Activated T-cell treated with anti-CD3 and anti-CD28 coated beads, Interleukin-2, amount 50 U/mL, for 24 hours (primary cell): Measurements from ENCODE around the gene SPAG9.

ENCODE experiments used
- DNase-seq: peaks from one replicate; pipeline ENCODE4 v3.0.0-alpha.2; 2020
- H3K27ac Mint-ChIP-seq: 2 replicates; pipeline ENCODE4 v1.8.0; 2020; ENCODE audit warnings: mild to moderate bottlenecking, mixed read lengths
- H3K27me3 Mint-ChIP-seq: 2 replicates; pipeline ENCODE4 v1.8.0; 2020; ENCODE audit warnings: mixed read lengths
- H3K36me3 Mint-ChIP-seq: 2 replicates; pipeline ENCODE4 v1.8.0; 2020; ENCODE audit warnings: low read depth, mixed read lengths
- H3K4me1 Mint-ChIP-seq: 2 replicates; pipeline ENCODE4 v1.8.0; 2020; ENCODE audit warnings: low read depth, mixed read lengths
- H3K4me3 Mint-ChIP-seq: 2 replicates; pipeline ENCODE4 v1.8.0; 2020; ENCODE audit warnings: mild to moderate bottlenecking, moderate library complexity, mixed read lengths
- H3K9me3 Mint-ChIP-seq: 2 replicates; pipeline ENCODE4 v1.8.0; 2020; ENCODE audit warnings: mixed read lengths

Gene SPAG9, protein sequence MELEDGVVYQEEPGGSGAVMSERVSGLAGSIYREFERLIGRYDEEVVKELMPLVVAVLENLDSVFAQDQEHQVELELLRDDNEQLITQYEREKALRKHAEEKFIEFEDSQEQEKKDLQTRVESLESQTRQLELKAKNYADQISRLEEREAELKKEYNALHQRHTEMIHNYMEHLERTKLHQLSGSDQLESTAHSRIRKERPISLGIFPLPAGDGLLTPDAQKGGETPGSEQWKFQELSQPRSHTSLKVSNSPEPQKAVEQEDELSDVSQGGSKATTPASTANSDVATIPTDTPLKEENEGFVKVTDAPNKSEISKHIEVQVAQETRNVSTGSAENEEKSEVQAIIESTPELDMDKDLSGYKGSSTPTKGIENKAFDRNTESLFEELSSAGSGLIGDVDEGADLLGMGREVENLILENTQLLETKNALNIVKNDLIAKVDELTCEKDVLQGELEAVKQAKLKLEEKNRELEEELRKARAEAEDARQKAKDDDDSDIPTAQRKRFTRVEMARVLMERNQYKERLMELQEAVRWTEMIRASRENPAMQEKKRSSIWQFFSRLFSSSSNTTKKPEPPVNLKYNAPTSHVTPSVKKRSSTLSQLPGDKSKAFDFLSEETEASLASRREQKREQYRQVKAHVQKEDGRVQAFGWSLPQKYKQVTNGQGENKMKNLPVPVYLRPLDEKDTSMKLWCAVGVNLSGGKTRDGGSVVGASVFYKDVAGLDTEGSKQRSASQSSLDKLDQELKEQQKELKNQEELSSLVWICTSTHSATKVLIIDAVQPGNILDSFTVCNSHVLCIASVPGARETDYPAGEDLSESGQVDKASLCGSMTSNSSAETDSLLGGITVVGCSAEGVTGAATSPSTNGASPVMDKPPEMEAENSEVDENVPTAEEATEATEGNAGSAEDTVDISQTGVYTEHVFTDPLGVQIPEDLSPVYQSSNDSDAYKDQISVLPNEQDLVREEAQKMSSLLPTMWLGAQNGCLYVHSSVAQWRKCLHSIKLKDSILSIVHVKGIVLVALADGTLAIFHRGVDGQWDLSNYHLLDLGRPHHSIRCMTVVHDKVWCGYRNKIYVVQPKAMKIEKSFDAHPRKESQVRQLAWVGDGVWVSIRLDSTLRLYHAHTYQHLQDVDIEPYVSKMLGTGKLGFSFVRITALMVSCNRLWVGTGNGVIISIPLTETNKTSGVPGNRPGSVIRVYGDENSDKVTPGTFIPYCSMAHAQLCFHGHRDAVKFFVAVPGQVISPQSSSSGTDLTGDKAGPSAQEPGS (N-terminal part only)

GRCh38 chr17:51120739-51121619 lies at the start of gene SPAG9:
SPAG9 (minus strand) TSS chr17:51120868; CDS start chr17:51120656, 212 bp downstream.
- Mint-ChIP-seq H3K4me1 (peaks cover 56% of the 10 kb centered on the region), H3K27ac (peak within 1 kb of the TSS; percentile 100)

GRCh38 chr17:51169340-51169739 lies 48.7 kb upstream of the SPAG9 start:
- peaks cover 90% of the 10 kb centered on the region for H3K36me3 Mint-ChIP-seq

More at GRCh38 chr17:51120739-51121619, at the start of gene SPAG9:
- no peaks in the 10 kb centered on the region for H3K9me3 Mint-ChIP-seq
- peaks cover 25% of the 10 kb centered on the region for H3K36me3 Mint-ChIP-seq
- no peaks in the 10 kb centered on the region for H3K27me3 Mint-ChIP-seq
- peak; percentile 93 for DNase-seq
- peak within 1 kb of the TSS; percentile 90 for H3K4me3 Mint-ChIP-seq

DNA sequence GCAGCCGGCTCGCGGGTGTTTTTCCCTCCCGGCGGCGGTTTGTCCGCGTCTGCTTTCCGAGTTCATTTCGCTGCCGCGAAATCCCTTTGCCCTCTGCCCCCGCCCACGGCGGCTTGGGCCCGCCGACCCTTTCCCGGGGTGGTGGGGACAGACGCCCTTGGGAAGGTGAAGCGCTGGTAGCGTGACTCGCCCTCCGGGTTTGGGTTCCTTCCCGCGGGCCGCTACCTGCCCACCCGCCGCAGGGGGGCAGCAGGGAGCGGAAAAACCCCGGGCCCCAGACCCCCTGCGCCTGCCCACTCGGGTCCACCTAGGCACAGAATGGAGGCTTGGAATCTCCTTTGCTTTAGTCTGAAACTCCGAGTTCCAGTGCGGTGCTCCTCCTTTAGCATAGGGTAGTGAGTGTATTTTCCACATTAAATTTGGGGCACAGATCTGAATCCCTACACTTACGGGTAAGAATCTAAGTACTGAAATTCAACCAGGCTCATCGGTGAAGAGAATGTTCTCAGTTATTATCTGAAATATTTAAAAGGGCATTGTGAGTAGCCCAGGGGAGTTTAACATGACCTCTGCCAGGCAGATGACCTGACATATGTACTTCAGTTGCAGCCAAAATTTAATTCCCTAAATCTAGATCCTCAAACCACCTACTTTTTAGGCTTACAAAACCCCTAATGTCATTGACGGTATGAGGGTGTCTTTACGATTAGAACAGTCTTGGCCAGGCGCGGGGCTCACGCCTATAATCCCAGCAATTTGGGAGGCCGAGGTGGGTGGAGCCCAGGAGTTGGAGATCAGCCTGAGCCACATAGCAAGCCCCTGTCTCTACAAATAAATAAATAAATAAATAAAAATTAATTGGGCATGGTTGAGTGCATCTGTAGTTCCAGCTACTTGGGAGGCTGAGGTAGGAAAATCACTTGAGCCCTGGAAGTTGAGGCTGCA lies 46.6 kb upstream of the SPAG9 start:
- Mint-ChIP-seq H3K4me1 (peaks cover 43% of the 10 kb centered on the region), H3K9me3 (no peaks in the 10 kb centered on the region), H3K27ac (peak overlapping the region; percentile 96), H3K4me3 (peak overlapping the region; percentile 90), H3K36me3 (peaks cover 89% of the 10 kb centered on the region), H3K27me3 (no peaks in the 10 kb centered on the region)
- DNase-seq = peak; percentile 87

More at GRCh38 chr17:51169340-51169739, 48.7 kb upstream of the SPAG9 start:
- H3K27me3 Mint-ChIP-seq = no peaks in the 10 kb centered on the region
- no peaks in the 10 kb centered on the region for H3K9me3 Mint-ChIP-seq
- peaks cover 41% of the 10 kb centered on the region for H3K4me1 Mint-ChIP-seq
- no peak for DNase-seq
- H3K27ac Mint-ChIP-seq = peak overlapping the region; percentile 96
- H3K4me3 Mint-ChIP-seq = peak overlapping the region; percentile 90

DNA sequence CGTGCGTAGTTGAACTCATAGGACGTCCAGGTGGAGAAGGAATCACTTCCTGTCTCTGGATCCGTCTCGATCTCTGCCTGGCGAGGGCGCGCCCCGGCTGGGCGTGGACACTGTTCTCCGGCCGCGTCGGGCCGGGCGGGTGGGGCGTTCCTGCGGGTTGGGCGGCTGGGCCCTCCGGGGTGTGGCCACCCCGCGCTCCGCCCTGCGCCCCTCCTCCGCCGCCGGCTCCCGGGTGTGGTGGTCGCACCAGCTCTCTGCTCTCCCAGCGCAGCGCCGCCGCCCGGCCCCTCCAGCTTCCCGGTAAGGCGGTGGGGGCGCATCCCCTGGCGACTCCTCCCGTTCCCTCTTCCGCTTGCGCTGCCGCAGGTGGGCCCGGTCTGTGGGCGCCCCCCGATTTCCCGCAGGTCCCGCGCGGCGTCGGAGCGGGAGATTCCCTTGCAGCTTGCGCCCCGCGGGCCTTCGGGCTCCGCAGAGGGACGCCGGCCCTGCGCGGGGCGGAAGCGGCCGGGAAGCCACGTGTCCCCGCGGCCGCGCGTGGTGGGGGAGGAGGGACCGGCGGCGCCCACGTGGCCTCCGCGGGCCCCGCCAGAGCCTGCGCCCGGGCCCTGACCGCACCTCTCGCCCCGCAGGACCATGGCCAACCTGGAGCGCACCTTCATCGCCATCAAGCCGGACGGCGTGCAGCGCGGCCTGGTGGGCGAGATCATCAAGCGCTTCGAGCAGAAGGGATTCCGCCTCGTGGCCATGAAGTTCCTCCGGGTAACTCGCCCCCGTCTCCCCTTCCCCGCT lies 45.7 kb upstream of the SPAG9 start, which contains the start of gene NME2:
NME2 (plus strand) TSS at position 214 of the 789 bp plus-strand sequence; CDS start at position 634, 420 bp downstream.
- no peaks in the 10 kb centered on the region for H3K9me3 Mint-ChIP-seq
- peak; percentile 90 for DNase-seq
- peak within 1 kb of the TSS; percentile 90 for H3K4me3 Mint-ChIP-seq
- H3K27me3 Mint-ChIP-seq = no peaks in the 10 kb centered on the region
- H3K27ac Mint-ChIP-seq = peak within 1 kb of the TSS; percentile 96
- peaks cover 89% of the 10 kb centered on the region for H3K36me3 Mint-ChIP-seq
- H3K4me1 Mint-ChIP-seq = peaks cover 43% of the 10 kb centered on the region

DNA sequence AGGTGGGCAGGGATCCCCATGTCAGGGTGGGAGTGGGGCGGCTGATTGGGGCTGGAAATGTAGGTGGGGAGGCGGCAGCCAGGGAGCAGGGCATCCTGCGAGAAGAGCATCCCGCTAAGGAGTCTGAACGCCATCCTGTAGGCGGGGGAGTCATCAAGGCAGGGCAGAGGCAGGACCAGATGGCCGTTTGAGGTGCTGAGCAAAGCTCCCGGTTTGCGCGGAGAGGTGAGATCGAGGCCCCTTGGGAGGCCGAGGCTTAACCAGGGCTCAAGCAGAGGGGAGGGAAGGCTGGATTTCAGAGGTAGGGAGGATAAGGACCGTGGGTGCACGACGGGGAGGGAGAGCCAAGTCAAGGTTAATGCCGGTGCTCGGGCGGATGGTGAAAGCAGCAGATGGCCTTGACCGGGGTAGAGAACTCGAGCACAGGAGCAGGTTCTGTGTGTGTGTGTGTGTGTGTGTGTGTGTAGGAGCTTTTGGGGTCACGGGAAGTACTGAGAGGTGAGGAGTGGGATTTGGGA lies 45.1 kb upstream of the SPAG9 start:
- peaks cover 89% of the 10 kb centered on the region for H3K36me3 Mint-ChIP-seq
- no peak for DNase-seq

GRCh38 chr17:51164911-51165679 lies 44.4 kb upstream of the SPAG9 start:
- Mint-ChIP-seq H3K9me3 (no peaks in the 10 kb centered on the region), H3K36me3 (peaks cover 89% of the 10 kb centered on the region)

More for the DNA sequence above, 45.1 kb upstream of the SPAG9 start:
- Mint-ChIP-seq H3K4me1 (peaks cover 39% of the 10 kb centered on the region), H3K27ac (peak overlapping the region; percentile 96), H3K27me3 (no peaks in the 10 kb centered on the region), H3K9me3 (no peaks in the 10 kb centered on the region), H3K4me3 (peak overlapping the region; percentile 90)

GRCh38 chr17:51161541-51161940 lies 40.9 kb upstream of the SPAG9 start:
- Mint-ChIP-seq H3K9me3 (no peaks in the 10 kb centered on the region), H3K27me3 (no peaks in the 10 kb centered on the region), H3K4me3 (no peak overlapping the region), H3K27ac (peak overlapping the region; percentile 37), H3K4me1 (peaks cover 40% of the 10 kb centered on the region), H3K36me3 (peaks cover 62% of the 10 kb centered on the region)
- no peak for DNase-seq

More at GRCh38 chr17:51164911-51165679, 44.4 kb upstream of the SPAG9 start:
- Mint-ChIP-seq H3K27ac (peak overlapping the region; percentile 96), H3K4me3 (peak overlapping the region; percentile 90), H3K27me3 (no peaks in the 10 kb centered on the region), H3K4me1 (peaks cover 41% of the 10 kb centered on the region)
- no peak for DNase-seq

DNA sequence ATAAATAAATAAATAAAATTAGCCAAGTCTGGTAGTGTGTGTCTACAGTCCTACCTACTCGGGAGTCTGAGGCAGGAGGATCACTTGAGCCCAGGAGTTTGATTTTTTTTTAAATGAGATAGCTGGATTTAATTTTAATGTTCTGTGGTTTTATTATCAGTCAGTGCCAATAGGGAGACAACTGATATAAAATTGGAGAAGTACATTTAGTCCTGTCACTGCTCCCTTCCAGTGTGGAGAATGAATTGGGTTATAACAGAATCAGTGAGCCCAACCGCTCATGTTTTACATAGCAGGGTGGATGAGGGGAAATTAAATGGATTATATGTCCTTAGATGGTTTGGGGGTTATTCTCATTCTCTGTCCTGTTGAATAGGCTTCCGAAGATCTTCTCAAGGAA lies 38.9 kb upstream of the SPAG9 start:
- H3K36me3 Mint-ChIP-seq = peaks cover 47% of the 10 kb centered on the region
- no peaks in the 10 kb centered on the region for H3K9me3 Mint-ChIP-seq
- no peak for DNase-seq
- H3K27ac Mint-ChIP-seq = no peak overlapping the region
- H3K4me3 Mint-ChIP-seq = no peak overlapping the region
- peaks cover 38% of the 10 kb centered on the region for H3K4me1 Mint-ChIP-seq
- no peaks in the 10 kb centered on the region for H3K27me3 Mint-ChIP-seq

DNA sequence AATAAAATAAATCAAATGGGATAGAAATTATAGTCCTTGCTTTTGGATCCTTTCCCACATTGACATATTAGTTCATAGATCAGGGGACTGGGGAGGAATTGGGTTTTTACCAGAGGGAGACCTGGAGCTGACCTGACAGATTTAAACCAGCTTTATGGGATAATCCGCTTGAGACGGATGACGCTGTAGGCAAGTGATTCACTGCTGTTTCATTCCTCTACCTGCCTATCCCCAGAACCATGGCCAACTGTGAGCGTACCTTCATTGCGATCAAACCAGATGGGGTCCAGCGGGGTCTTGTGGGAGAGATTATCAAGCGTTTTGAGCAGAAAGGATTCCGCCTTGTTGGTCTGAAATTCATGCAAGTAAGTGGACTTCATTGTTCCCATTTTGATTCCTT lies 34.7 kb upstream of the SPAG9 start:
- Mint-ChIP-seq H3K4me3 (no peak overlapping the region), H3K27ac (no peak overlapping the region), H3K9me3 (no peaks in the 10 kb centered on the region), H3K4me1 (peaks cover 36% of the 10 kb centered on the region), H3K27me3 (no peaks in the 10 kb centered on the region), H3K36me3 (peaks cover 9% of the 10 kb centered on the region)
- DNase-seq = no peak

DNA sequence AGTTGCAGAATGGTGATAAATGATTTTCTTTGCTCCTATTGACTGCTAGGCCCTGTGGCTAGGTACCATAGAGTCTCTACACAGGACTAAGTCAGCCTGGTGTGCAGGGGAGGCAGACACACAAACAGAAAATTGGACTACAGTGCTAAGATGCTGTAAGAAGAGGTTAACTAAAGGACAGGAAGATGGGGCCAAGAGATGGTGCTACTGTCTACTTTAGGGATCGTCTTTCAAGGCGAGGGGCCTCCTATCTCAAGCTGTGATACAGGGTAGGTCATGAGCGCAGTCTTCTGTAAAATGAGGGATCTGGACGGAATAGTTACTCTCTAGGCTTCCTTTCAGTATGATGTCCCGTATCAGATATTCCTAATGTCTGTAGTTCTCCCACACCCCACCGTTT lies 33.5 kb upstream of the SPAG9 start:
- Mint-ChIP-seq H3K9me3 (no peaks in the 10 kb centered on the region), H3K4me1 (peaks cover 31% of the 10 kb centered on the region), H3K27me3 (no peaks in the 10 kb centered on the region), H3K36me3 (no peaks in the 10 kb centered on the region), H3K27ac (no peak overlapping the region), H3K4me3 (no peak overlapping the region)
- DNase-seq = no peak
